ENCODE results near the gene CTNNA2. TPM values are rescaled to one million over a fixed set of nuclear protein-coding genes. Genes with fewer than 3 reads are reported as not detected.

CTNNA2 gene
- polyA plus RNA-seq, 2 of the 4 experiments (the other 2 are of a cell fraction), result 0.50 to 0.94 TPM

DNA sequence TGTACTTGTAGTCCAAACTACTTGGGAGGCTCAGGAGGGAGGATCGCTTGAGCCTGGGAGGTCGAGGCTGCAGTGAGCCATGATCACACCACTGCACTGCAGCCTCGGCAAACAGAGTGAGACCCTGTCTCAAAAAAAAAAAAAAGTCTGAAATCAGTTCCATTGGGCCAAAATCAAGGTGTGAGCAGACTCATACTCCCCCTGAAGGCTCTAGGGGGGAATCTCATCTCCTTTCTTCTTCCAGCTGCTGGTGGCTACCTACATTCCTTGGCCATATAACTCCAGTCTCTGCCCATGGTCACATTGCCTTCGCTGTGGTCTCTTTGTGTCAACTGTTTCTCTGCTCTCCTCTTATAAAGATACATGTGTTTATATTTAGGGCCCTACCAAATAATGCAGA lies 557.7 kb downstream of the CTNNA2 start (continued):
- TF ChIP-seq, protein P1, sequence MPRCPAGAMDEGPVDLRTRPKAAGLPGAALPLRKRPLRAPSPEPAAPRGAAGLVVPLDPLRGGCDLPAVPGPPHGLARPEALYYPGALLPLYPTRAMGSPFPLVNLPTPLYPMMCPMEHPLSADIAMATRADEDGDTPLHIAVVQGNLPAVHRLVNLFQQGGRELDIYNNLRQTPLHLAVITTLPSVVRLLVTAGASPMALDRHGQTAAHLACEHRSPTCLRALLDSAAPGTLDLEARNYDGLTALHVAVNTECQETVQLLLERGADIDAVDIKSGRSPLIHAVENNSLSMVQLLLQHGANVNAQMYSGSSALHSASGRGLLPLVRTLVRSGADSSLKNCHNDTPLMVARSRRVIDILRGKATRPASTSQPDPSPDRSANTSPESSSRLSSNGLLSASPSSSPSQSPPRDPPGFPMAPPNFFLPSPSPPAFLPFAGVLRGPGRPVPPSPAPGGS (IDR thresholded peaks at IDR 0.05), result no peak
- TF ChIP-seq ZNF302 (CRISPR knock-in tag; IDR thresholded peaks at IDR 0.05), result no peak

DNA sequence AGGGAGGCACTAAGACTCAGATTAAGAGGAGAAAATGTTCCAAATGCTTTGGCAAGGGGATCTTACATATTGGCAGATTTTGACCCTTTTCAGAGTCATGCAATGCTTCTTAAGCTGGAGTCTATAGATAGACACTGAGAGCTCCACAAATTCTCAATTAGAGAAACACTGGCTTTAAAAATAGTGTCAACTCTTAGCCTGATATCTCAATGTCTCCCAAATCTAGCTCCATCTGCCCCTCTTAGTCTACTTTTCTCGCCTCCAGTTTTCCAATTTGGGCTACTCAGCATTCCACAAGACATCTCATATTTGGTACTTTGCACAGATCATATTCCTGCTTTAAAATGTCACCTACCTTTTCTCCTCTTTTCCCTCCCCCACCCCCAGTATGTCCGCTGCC lies 559.1 kb downstream of the CTNNA2 start:
- CTCF ChIA-PET, result interaction anchor here (1.4 kb wide), 1 partner anchor 17 kb away, joined by 3 read pairs; no protein-coding TSS in a partner anchor
- H3K4me1 ChIP-seq, result no peaks in the 10 kb centered on the region
- POLR2A ChIA-PET, result no interaction called here
- FAIRE-seq (no peak), ATAC-seq (no peak), DNase-seq (ENCODE audit: low read depth in 1 of 2, low spot score in 1 of 2) (no peak)
- WGBS (ENCODE audit: missing lambda C conversion rate), result 1% methylated on average over 2 of the region's 2 CpGs
- H3K4me3 ChIP-seq, result no peak overlapping the region
- H3K9me3 ChIP-seq, result no peaks in the 10 kb centered on the region
- TF ChIP-seq FOSL2 (IDR thresholded peaks at IDR 0.05), result no peak
- no peak for TF ChIP-seq FOSL2 (CRISPR knock-in tag; IDR thresholded peaks at IDR 0.05)
- TF ChIP-seq, protein P2, sequence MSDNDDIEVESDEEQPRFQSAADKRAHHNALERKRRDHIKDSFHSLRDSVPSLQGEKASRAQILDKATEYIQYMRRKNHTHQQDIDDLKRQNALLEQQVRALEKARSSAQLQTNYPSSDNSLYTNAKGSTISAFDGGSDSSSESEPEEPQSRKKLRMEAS (IDR thresholded peaks at IDR 0.05), result no peak
- no peak for TF ChIP-seq GATA3 (IDR thresholded peaks at IDR 0.05; ENCODE audit: borderline replicate concordance)
- TF ChIP-seq NFE2L2 (conservative IDR thresholded peaks at IDR 0.05; ENCODE audit: low read length), result no peak
- TF ChIP-seq, protein P3, sequence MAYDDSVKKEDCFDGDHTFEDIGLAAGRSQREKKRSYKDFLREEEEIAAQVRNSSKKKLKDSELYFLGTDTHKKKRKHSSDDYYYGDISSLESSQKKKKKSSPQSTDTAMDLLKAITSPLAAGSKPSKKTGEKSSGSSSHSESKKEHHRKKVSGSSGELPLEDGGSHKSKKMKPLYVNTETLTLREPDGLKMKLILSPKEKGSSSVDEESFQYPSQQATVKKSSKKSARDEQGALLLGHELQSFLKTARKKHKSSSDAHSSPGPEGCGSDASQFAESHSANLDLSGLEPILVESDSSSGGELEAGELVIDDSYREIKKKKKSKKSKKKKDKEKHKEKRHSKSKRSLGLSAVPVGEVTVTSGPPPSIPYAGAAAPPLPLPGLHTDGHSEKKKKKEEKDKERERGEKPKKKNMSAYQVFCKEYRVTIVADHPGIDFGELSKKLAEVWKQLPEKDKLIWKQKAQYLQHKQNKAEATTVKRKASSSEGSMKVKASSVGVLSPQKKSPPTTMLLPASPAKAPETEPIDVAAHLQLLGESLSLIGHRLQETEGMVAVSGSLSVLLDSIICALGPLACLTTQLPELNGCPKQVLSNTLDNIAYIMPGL (CRISPR knock-in tag; IDR thresholded peaks at IDR 0.05; ENCODE audit: borderline replicate concordance), result no peak
- no peak for TF ChIP-seq POLR2AphosphoS2 (conservative IDR thresholded peaks at IDR 0.05; ENCODE audit: low read length)
- TF ChIP-seq ZSCAN20 (CRISPR knock-in tag; IDR thresholded peaks at IDR 0.05), result no peak
- TF ChIP-seq HOXB13 (CRISPR knock-in tag; IDR thresholded peaks at IDR 0.05; ENCODE audit: low read depth), result no peak
- no peak for TF ChIP-seq ZC3H11A (IDR thresholded peaks at IDR 0.05)
- TF ChIP-seq JUNB (IDR thresholded peaks at IDR 0.05), result no peak
- no peak overlapping the region for H3K27ac ChIP-seq
- H3K4me2 ChIP-seq, result no peak overlapping the region

DNA sequence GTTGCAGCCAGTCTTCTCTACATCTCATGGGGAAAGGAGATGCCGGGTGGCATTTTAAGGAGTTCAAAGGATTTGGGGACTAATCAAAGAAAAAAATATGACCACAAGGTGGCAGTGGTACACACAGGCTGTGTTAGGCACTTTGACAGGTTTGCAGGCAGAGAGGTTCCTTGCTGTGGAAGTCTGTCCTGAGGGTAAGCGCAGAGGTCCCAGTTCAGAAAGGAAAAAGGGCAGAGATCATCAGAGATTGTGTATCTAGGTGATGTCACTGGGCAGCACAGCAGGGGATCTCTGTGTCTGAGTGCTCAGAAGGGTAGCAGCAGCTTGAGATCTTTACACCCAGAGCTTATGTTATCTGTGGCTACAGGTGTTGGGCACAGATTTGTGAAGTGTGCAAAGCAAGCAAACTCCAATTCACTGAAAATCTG lies 560.3 kb downstream of the CTNNA2 start:
- Histone ChIP-seq H3K9me3 (no peaks in the 10 kb centered on the region), H3K27ac (no peak overlapping the region), H3K4me2 (no peak overlapping the region), H3K4me3 (no peak overlapping the region), H3K4me1 (no peaks in the 10 kb centered on the region)
- CTCF ChIA-PET, result interaction anchor here (1.4 to 1.9 kb wide), 2 partner anchors 18 to 425 kb away, joined by 3 to 5 read pairs; no protein-coding TSS in a partner anchor
- WGBS (ENCODE audit: missing lambda C conversion rate), result 1% methylated on average over 2 of the region's 2 CpGs
- TF ChIP-seq RAD21 (conservative IDR thresholded peaks at IDR 0.05 in 1 of 2, IDR thresholded peaks at IDR 0.05 in 1 of 2) (peak; percentile 54 to 59; a peak in 4 of 5 replicates), FOSL2 (IDR thresholded peaks at IDR 0.05) (no peak), FOSL2 (CRISPR knock-in tag; IDR thresholded peaks at IDR 0.05) (no peak), KDM5A (IDR thresholded peaks at IDR 0.05) (no peak), SMC3 (IDR thresholded peaks at IDR 0.05) (peak; percentile 45; the same call in 2 of the 3 replicates)
- TF ChIP-seq, protein P4, sequence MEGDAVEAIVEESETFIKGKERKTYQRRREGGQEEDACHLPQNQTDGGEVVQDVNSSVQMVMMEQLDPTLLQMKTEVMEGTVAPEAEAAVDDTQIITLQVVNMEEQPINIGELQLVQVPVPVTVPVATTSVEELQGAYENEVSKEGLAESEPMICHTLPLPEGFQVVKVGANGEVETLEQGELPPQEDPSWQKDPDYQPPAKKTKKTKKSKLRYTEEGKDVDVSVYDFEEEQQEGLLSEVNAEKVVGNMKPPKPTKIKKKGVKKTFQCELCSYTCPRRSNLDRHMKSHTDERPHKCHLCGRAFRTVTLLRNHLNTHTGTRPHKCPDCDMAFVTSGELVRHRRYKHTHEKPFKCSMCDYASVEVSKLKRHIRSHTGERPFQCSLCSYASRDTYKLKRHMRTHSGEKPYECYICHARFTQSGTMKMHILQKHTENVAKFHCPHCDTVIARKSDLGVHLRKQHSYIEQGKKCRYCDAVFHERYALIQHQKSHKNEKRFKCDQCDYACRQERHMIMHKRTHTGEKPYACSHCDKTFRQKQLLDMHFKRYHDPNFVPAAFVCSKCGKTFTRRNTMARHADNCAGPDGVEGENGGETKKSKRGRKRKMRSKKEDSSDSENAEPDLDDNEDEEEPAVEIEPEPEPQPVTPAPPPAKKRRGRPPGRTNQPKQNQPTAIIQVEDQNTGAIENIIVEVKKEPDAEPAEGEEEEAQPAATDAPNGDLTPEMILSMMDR (IDR thresholded peaks at IDR 0.05), result peak; percentile 57
- POLR2A ChIA-PET, result no interaction called here
- DNase-seq (ENCODE audit: low read depth in 1 of 2, low spot score in 1 of 2) (peak; percentile 4 to 68), ATAC-seq (peak; percentile 54 to 84; a peak in 5 of 6 replicates), FAIRE-seq (no peak)

Data from A549 (cell line).